HG03066 (cell line): ENCODE measurements around the gene BRIP1.
"Not testable (repeated sequence)": the region's sequence is repeated elsewhere in the genome, so short reads cannot be mapped to it uniquely, and the experiment has no call there.

Experiments used
- ATAC-seq: cut with Tn5 transposase; IDR thresholded peaks from one replicate; pipeline ENCODE4 v1.9.1; 2021; ENCODE audit warnings: low read depth; ENCODE audit not compliant: unreplicated experiment

BRIP1 gene

DNA sequence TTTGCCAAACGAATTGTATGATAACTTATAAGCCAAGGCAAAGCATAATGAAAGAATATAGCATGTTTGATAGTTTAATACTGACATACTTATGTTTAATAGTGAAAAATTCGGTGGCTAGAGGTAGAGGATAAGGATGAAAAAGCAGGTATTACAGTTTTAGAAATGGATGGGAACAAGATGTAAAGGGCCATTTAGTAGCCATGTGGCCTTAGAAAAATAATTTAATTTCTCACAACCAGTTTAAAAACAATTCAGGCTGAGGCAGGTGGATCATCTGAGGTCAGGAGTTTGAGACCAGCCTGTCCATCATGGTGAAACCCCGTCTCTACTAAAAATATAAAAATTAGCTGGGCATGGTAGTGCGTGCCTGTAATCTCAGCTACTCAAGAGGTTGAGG, 152.8 kb downstream of the BRIP1 start:
- ATAC-seq = no peak

DNA sequence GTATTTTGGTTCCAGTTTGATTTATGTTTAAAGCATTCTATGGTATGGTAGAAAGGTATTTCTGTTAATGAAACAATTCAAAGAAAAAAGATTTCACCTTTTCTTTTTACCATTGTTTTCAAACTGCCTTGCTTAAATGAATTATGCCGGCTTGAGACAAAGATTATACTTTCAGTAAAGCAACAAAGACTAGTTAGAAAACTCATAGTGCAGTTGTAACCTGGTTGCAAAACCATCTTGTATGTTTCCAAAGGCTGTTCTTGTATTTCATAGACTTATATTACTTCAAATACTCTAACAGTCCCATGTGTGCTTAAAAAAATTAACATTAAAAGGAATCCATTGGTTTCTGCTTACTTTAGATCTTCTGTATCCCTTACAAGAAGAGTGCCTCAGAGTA, 153.8 kb downstream of the BRIP1 start:
- ATAC-seq = no peak

DNA sequence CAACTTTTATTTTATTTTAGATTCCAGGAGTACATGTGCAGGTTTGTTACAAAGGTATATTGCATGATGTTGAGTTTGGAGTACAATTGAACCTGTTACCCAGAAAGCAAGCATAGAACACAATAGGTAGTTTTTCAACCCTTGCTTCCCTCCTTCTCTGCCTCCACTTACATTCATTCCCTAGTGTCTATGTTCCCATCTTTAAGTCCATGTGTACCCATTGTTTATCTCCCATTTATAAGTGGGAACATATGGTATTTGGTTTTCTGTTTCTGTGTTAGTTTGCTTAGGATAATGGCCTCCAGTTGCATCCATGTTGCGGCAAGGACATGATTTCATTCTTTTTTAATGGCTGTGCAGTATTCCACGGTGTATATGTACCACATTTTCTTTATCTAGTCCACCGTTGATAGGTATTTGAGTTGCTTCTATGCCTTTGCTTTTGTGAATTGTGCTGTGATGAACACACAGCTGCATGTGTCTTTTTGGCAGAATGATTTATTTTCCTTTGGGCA, 158.3 kb downstream of the BRIP1 start:
- no peak for ATAC-seq

DNA sequence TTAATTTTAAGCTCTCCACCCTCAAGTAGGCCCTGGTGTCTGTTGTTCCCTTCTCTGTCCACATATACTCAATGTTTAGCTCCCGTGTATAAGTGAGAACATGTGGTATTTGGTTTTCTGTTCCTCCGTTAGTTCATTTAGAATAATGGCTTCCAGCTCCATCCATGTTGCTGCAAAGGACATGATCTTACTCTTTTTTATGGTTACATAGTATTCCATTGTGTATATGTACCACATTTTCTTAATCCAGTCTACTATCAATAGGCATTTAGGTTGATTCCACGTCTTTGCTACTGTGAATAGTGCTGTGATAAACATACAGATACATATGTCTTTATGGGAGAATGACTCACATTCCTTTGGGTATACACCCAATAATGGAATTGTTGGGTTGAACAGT, 160.9 kb downstream of the BRIP1 start:
- ATAC-seq = no peak

DNA sequence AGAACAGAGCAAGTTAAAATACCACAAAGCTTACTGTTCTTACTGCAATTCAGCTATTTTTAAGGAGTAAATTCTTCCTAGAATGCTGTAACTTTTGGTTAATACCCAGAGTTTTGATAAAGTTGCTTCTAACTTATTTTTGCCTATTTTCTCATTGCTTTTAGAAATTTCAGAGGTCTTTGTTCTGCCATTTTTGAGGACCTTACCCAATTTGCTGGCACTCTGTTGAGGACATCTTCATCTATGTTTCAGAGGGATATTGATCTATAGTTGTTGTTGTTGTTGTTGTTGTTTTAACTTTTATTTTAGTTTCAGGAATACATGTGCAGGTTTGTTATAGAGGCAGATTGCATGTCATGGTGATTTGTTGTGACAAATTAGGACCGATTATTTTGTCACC, 161.3 kb downstream of the BRIP1 start:
- no peak for ATAC-seq

DNA sequence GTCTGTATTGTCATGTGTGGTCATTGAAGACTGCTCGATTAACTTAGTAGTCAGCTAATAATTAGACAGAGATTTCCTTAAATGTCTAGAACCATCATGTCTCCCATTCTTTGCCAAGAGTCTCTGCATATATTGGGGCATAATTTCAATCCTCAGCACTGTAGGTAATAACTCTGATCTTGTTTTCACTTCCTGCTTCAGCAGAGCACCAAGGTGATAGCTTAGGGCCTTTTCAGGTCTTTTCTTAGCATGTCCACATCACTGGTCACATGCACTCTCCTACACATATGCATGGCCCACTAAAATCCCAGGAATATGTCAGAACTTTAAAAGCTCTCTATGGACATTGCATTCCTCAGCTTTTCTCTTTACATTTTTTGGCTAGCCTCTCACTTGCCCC, 162.0 kb downstream of the BRIP1 start:
- no peak for ATAC-seq

DNA sequence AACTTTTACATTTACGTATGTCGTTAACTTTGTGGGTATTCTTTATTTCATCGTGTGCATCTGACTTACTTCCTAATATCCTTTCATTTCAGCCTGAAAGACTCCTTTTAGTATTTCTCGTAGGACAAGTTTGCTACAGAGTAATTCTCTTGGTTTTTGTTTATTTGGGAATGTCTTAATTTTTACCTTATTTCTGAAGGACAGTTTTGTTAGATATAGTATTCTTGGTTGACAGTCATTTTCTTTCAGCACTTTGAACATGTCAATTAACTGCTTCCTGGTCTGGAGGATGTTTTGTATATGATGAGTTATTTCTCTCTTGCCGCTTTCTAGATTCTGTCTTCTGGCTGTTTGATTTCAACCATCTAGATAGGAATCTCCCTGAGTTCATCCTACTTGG, 163.1 kb downstream of the BRIP1 start:
- no peak for ATAC-seq

DNA sequence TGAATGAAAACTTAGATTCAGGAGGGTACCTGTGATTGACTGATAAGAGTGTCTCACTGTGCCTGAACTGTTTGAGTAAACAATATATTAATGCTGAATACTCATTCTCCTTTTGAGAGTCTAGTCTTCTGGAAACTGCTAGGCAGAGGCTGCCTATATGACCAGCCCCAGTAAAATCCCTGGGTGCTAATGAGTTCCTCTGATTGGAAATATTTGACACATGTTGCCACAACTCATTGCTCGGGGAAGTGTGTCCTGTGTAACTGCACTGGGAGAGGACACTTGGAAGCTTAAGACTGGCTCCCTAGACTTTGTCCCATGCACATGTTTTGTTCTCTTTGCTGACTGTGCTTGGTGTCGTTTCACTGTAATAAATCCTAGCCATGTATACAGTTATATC, 163.6 kb downstream of the BRIP1 start:
- no peak for ATAC-seq

DNA sequence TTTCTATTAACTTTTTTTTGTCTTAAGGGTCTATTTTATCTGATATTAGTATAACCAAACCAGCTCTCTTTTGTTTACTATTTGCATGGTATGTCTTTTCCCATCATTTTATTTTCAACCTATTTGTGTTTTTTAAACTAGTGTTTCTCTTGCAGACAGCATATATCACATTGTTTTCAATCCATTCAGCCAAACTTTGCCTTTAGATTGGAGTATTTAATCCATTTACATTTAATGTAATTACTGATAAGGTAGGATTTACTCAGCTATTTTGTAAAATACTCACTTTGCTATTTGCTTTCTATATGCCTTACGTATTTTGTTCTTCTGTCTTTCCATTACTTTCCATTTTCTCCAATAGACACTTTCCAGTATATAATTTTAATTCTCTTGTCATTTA, 164.3 kb downstream of the BRIP1 start:
- ATAC-seq = no peak

DNA sequence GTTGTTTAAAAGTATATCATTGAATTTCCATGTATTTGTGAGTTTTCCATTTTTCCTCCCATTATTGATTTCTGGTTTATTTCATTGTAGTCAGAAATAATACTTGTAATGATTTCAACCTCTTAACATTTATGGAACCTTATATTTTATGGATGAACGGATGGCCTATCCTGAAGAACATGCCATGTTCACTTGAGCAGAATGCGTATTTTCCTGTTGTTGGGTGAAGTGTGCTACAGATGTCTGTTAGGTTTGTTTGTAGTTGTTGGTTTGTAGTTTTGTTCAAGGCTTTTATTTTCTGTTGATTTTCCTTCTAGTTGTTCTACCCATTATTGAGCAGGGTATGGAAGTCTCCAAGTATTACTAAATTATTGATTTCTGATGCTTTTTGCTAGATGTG, 165.1 kb downstream of the BRIP1 start:
- no peak for ATAC-seq

DNA sequence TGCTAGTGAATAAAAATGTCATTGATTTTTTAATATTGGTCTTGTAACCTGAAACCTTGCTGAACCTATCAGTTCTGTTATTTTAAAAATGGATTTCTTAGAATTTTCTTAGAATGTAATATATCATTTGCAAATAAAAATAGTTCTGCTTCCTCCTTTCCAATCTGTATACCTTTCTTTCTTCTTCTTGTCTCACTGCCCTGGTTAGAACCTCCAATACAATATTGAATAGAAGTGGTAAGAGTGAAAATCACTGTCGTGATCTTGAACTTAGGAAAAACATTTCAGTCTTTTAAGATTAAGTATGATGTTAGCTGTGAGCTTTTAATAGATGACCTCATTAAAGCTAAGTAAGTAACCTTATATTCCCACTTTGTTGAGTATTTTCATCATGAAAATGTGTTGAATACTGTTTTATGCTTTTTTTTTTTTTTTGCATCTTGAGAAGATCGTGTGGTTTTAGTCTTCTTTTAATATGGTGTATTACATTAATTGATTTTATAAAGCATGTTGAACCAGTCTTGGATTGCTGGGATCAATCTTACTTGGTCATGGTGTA, 167.5 kb downstream of the BRIP1 start:
- no peak for ATAC-seq

DNA sequence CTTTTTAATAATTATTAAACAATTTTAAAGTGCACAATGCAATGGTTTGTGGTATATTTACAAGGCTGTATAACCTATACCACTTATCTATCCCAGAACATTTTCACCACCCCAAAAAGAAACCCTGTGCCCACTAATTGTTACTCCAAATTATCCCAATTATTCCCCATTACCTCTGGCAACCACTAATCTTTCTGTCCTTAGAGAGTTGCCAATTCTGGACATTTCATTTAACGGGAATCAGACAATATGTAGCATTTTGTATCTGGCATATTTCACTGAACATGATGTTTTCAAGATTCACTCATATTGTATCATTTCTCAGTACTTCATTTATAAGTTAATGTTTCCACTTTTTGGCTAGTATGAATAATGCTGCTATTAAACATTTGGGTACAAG, 169.2 kb downstream of the BRIP1 start:
- ATAC-seq = no peak

DNA sequence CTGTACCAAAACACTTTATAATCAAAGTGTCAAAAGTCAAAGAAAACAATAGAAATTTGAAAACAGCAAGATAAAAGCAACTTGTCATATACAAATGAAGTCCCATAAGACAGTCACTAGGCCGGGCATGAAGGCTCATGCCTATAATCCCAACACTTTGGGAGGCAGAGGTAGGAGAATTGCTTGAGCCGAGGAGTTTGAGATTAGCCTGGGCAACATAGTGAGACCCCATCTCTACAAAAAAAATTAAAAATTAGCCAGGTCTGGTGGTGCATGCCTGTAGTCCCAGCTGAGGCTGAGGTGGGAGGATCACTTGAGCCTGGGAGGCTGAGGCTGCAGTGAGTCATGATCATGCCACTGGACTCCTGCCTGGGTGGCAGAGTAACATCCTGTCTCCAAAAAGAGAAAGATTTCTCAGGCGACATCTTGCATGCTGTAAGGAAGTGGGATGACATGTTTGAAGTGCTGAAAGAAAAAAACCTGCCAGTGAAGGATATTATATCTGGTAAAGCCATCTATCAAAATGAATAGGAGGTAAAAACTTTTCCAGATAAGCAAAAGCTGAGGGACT, 173.6 kb downstream of the BRIP1 start:
- no peak for ATAC-seq

DNA sequence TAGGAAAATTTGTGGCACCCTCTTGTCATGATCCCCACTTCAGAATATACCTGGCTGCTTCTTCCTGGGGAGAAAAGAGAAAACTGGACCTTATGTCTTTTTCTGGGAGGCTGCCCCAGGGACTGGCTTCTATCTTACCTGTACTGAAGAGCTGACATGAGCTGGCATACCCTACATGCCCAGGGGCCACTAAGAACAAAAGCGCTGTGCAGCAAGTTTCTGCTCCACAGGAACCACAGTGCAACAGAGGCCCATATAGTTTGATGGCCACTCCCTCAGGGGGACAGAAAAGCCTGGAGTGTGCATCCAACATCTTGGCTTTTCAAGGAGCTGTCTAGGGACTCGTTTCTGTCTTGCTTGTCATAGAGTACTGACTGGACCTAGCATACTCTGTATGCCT, 175.6 kb downstream of the BRIP1 start:
- ATAC-seq = no peak

DNA sequence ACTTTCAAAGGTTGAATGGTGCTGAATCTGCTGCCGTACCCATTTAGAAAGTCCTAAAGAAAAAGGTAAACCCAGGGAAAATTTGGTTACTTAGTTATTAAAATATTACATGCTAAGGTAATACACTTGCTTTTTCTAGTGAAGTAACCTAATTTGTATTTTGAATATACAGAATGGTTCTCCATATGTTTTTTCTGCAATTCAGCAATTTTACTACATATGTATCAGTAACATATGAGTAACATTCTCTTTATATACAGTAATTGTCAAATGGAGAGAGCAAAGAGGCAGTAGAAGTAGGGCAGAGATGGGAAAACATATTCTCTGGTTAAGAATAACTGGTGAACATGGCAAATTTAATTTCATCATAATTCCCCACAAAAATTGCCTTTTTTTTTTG, 177.2 kb downstream of the BRIP1 start:
- ATAC-seq = no peak

DNA sequence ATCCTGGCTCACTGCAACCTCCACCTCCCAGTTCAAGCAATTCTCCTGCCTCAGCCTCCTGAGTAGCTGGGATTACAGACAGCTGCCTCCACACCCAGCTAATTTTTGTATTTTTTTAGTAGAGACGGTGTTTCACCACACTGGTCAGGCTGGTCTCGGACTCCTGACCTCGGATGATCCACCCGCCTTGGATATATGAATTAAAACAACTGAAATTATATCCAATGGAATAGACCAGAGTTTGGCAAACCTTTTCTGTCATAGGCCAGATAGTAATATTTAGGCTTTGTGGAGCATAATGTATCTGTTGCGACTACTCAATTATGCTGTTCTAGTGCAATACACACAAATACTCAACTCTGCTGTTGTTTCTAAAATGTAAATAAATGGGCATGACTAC, 178.5 kb downstream of the BRIP1 start:
- no peak for ATAC-seq

DNA sequence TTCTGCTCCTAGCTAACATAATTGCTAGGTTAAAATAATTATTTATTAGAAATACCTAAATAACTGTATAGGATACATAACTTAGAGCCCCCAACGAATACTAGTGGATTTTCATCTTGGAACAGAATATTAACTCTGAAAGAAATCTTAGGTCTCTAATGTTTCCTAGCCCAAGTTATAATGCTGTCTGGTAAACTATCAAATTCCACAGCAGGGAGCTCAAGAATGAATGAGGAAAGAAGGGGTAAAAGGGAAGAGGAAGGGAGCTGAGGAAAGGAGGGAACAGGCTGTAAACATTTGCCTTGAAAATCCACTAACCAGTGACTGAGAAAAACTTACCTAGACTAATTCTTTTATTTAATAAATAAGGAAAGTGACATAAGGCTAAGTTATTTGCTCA, 179.2 kb downstream of the BRIP1 start:
- ATAC-seq = no peak

DNA sequence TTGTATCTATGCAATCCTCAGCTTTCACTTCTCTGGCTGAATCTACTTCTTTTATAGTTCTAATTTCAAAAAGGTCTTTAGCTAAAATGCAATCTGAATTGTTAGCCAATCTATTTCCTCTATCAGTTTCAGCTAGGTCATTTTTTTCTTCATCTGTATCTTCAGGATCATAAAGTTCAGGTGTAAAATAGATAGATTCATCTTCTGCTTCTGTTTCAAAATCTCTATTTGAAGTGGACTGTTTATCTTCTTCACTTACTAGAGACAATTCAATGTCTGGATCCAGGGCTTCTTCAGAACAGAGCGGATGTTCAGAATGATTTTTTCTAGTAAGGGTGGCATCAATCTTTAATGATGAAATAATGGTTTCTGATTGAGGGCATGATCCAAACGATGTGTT, 179.9 kb downstream of the BRIP1 start:
- ATAC-seq = no peak

DNA sequence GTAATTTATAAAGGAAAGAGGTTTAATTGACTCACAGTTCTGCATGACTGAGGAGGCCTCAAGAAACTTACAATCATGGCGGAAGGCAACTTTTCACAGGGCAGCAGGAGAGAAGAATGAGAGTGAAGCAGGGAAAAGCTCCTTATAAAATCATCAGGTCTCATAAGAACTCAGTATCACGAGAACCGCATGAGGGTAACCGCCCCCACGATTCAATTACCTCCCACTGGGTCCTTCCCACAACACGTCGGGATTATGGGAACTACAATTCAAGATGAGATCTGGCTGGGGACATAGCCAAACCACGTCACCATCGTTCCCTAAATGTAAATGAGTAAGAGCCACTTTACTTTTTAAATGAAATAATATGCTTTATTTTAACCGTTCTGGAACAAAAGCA, 182.4 kb downstream of the BRIP1 start:
- no peak for ATAC-seq

DNA sequence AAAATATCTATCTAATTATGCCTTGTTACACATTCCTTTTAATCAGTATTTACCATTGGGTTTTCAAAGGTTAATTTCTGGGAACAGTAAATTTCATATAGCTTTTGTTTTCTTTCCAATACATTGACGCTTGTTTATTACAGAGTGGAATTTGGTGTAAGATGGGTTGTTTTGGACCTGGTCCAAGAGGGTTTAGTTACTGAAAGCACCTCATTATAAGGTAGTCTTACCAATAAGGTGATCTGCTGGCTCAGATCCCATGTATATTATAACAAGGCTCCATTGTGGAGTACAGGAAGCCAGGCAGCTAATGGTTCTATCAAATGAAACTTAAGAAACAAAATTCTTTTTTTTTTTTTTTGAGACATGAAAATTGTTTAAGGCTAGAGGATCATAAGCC, 185.0 kb downstream of the BRIP1 start:
- ATAC-seq = no peak

DNA sequence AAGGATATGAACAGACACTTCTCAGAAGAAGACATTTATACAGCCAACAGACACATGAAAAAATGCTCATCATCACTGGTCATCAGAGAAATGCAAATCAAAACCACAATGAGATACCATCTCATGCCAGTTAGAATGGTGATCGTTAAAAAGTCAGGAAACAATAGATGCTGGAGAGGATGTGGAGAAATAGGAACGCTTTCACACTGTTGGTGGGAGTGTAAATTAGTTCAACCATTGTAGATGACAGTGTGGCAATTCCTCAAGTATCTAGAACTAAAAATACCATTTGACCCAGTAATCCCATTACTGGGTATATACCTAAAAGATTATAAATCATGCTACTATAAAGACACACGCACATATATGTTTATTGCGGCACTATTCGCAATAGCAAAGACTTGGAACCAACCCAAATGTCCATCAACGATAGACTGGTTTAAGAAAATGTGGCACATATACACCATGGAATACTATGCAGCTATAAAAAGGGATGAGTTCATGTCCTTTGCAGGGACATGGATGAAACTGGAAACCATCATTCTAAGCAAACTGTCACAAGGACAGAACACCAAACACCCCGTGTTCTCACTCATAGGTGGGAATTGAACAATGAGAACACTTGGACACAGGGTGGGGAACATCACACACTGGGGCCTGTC, 186.0 kb downstream of the BRIP1 start:
- ATAC-seq = not testable (repeated sequence)

DNA sequence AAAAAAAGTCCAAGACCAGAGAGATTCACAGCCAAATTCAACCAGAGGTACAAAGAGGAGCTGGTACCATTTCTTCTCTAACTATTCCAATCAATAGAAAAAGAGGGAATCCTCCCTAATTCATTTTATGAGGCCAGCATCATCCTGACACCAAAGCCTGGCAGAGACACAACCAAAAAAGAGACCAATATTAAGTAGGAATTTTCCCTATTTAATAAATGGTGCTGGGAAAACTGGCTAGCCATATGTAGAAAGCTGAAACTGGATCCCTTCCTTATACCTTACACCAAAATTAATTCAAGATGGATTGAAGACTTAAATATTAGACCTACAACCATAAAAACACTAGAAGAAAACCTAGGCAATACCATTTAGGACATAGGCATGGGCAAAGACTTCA, 186.8 kb downstream of the BRIP1 start:
- ATAC-seq = not testable (repeated sequence)
